GM19455 (cell line): ENCODE data around the gene LY6G6C.

Experiments used
- ATAC-seq: cut with Tn5 transposase; IDR thresholded peaks from one replicate; pipeline ENCODE4 v1.9.1; 2021; ENCODE audit not compliant: unreplicated experiment

The LY6G6C gene, protein sequence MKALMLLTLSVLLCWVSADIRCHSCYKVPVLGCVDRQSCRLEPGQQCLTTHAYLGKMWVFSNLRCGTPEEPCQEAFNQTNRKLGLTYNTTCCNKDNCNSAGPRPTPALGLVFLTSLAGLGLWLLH

DNA sequence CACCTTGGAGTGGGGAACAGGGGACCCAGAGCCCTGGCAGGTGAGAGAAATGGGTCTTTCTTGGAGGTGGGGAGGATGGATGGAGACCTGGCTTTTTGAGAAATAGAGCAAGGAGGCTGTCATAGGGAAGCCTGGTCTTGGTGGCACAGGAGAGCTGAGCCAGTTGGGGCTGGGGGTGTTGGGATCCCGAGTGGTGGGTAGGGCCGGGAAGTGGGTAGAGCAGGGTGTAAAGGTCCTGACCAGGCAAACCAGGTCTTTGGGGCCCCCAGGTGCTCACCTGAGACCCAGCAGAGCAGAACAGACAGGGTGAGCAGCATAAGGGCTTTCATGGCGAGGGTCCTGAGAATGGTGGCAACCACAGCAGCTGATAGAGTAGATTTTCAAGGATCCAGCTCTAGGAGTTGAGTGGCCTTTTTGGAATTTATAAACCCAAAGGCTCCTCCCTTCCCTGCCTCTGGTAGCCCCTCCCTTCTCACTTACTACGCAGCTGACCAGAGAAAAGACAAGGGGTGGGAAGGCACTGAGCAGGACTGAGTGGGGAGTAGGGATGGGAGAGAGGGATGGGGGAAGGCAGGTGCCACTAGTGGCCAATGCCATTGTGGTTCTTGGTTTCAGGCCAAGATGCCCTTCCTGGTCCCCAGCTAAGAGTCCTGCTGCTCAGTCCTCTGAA is at the start of gene LY6G6C:
TSS of gene LY6G6C (minus strand) at position 396 of the 670 bp plus-strand sequence. CDS start at position 329, 67 bp downstream.
- ATAC-seq = no peak

DNA sequence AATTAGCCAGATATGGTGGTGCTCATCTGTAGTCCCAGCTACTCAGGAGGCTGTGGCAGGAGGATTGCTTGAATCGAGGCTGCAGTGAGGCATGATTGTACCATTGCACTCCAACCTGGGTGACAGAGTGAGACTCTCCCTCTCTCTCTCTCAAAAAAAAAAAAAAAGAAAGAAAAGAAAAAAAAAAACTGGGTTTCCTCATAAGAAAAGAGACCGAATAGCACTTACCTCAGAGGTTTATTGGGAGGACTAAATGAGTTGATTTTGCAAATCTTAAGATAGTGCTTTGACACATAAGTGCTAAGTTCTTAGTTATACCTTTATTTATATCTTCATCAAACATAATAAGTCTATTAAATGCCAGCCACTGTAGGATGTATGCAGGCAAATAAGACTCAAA is 49.3 kb upstream of the LY6G6C start:
- no peak for ATAC-seq

DNA sequence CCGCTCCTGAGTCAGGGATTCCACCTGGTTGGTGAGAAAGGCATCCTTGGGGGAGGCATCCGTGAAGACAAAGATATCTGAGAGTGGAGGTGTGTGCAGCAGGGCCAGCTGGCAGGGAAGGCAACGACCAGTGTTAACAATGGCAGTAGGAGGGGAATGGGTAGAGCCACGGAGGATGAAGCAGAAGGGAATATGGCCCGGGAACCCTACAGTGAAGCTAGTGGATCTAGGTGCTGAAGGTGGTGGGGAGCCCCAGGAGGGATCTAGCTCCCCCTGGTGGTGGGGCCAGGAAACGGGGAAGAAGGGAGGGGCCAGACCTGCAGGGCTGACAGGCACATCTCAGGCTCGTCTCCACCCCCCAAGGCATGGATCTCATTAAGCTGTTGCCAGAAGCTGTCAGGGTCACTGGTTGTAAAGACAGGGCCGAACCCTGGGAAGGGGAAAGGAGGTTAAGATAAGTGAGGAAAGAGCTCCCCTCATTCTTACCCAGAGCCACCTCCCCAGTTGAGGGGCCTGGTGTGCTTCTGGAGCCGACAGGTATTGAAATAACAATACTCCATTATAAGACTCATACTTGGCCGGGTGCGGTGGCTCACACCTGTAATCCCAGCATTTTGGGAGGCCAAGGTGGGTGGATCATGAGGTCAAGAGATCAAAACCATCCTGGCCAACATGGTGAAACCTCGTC is 48.3 kb upstream of the LY6G6C start:
- no peak for ATAC-seq

DNA sequence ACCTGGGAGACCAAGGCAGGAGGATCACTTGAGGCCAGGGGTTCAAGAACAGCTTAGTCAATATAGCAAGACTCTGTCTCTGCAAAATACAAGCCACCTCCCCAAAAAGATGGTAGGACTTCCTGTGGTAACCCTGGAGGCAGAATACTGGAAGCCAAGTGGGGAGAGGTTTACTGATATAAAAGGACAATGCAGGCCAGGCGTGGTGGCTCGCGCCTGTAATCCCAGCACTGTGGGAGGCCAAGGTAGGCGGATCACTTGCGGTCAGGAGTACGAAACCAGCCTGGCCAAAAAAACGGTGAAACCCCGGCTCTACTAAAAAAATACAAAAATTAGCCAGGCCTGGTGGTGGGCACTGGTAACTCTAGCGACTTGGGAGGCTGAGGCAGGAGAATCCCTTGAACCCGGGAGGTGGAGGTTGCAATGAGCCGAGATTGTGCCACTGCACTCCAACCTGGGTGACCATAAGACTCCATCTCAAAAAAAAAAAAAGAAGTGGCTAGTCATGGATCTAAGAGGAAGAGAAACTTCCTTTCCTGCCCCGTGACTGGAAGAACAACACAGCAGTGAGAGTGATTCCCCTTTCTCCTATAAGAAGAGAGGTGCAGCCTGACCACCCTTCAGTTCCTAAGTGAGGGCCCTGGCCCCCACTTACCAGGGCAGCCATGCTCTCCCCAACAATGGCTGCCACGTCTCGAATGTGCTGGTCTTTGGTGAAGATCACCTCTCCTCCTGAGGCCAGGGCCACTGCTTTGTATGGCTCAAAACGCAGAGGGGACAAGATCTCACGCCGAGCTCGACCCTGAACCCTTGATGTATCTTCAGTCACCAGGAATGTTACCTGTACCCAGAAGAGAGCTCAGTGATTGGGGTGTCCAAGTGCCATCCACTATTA is 47.1 kb upstream of the LY6G6C start:
- ATAC-seq = no peak

DNA sequence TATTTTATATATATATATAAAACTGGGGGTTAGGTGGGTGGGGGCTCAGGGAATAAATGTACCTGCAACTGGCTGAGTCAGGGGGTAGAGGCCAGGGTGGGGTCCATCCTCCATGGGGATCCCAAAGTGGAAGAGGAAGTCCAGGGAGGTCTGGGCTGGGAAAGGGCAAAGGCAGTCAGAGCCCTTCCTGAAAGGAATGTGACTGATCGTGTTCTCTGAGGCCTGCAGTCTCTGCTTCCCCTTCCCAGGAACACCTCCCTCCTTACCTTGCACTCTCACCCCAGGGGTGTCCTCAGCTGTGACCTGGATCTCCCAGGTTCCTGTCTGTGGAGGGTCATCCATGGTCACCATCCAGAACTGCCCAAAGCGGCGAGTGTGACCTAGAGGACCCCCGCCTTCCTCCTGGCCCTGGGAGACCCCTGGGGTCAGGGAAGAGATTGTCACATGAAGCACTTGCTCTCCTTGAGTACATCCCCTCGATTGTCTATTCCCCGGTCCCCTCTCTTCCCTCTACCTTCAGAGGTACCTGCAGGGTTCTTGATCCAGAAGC is 45.6 kb upstream of the LY6G6C start:
- no peak for ATAC-seq

DNA sequence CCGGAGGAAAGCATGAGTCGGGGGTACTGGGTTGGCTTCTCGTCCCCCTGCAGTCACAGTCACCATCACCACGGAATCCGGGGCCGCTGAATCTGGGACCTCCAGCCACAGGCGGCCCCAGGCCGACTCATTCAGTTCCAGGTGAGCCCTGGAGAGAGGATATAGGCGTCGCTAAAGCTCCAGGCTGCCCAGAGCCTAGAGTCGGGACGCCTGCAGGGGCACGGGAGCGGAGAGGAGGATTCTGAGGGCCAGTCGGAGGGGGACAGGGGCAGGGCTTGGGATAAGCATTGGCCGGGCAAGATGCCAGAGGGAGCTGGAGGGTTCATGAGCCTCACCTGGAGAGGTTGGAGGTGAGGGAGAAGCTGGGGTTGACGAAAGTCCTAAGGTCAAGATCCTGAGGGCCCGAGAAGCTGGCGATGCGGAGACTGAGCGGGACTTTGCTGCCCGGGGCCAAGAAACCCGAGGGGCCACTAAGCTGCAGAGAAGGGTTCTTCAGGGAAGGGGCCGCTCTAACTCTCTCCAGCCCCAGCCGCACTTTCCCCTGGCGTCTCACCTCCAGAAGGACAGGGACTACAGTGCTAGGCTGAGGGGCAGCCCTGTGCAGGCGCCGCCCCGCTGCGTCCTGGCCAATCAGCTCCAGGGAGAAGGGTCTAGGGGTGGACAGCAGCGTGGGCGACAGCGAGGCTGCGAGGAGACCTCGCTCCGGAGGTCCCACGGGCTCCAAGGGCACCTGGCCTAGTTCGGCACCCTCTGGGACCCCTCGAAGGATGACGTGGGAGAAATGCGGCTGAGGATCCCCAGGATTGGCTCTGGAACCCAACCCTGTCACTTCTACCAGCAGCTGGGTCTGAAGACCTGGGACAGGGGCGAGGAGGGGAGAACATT is 44.6 kb upstream of the LY6G6C start:
- no peak for ATAC-seq

DNA sequence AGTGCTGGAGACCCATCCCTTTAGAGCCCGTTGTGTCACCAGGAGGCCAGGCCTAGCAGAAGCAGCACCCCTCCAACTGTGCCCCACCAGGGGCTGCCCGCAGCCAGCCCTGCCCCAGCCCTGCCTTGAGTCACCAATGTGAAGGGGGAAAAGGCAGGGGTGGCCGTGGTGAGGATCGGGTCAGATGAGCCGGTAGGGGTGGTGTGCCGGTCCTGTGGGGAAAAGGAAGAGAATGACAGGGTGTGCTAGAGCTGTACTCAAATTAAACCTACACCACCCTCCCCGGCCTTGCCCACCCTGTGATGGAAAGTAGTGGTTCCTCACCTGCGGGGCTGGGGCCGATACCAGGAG is 44.0 kb upstream of the LY6G6C start:
- no peak for ATAC-seq

DNA sequence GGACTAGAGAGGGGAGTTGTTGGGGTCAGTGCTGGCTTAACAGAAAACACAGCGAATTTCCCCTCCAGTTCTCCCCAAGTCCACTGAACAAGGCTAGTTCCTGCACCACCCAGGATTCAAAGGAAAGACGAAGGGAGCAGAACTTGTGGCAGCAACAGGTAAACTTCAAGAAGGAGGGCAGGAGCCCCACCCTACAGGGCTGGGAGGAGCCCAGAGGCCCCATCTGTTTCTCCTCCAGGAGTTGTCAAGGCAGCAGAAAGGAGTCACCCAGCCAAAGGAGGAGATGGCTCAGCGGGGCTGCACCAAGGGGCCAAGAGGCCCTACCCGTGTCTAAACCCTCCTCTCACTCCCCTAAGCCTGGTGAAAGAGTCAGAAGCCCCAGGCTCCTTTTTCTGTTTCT is 42.7 kb upstream of the LY6G6C start:
- no peak for ATAC-seq

DNA sequence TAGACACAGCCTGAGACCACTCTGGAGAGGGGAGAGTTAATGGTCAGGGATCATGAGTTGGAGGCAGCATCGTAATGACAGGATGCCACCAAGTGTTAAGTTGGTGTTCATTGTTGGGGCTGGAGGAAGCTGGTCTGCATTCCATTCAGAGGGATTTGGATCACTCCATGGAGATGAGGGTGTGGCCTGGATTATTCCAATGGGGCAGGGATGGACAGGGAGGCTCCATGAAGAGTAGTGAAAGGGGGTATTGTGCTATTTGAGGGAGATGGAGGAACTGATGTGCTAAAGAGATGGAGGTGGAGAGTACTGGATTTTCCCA is 42.0 kb upstream of the LY6G6C start:
- no peak for ATAC-seq

DNA sequence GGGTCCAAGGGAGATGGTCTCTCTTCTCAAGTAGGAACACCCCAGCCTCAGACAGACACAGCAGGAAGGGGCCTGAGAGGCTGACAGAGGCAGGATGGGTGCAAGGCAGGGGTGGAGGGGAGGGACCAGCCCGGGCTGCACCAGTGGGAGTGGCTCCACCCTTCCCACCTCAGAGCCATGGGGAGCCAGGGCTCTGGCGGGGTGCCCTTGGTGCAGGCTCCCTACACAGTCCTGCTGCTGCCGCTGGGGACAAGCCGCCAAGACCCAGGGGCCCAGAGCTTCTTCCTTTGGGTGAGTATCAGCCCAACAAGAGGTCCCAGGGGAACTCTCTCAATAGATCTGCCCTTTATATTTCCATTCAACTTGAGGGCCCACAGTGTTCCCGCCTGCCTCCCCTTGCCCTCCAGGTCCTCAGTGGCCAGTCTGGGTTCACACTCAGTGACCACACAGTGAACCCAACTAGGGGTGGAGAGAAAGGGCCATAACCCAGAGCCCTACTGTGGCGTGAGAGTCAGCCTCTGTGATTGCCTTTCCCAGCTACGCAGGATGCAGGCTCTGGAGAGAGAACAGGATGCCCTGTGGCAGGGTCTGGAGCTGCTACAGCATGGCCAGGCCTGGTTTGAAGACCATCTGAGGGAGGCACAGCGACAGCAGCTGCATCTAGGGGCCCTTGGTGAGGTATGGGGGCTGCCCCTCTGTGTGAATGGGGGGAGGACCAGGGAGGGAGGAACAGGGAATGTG is 41.5 kb upstream of the LY6G6C start:
- no peak for ATAC-seq

DNA sequence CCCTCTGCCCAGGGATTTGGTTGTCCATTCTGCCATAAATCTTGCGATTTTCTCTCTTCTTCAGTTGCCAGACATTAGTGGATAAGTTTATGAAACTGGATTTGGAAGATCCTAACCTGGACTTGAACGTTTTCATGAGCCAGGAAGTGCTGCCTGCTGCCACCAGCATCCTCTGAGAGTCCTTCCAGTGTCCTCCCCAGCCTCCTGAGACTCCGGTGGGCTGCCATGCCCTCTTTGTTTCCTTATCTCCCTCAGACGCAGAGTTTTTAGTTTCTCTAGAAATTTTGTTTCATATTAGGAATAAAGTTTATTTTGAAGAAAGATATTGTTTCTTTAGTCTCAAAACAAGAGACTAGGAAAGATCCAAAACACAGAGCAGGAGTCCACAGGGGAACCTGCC is 40.8 kb upstream of the LY6G6C start, which contains the start of gene SAPCD1:
TSS of gene SAPCD1 (plus strand) at position 301 of the 400 bp plus-strand sequence. CDS start 399 bp downstream, outside the sequence.
- no peak for ATAC-seq

DNA sequence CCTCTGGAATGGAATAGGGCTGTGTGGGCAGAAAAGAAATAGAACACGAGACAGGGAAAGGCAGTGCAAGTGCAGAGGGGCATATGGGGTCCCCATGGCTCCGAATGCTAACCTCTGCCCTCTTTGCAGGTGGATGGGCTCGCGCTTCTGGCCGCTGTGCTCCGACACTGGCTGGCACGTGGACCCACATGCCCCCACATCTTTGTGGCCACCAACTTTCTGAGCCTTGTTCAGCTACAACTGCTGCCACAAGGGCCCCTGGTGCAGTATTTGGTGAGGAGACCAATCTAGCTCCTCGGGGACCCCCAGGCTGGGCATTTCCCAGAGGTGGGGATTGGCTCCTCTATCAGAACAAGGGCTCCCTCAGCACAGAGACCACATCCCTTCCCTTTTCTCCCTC is 39.8 kb upstream of the LY6G6C start:
- no peak for ATAC-seq

DNA sequence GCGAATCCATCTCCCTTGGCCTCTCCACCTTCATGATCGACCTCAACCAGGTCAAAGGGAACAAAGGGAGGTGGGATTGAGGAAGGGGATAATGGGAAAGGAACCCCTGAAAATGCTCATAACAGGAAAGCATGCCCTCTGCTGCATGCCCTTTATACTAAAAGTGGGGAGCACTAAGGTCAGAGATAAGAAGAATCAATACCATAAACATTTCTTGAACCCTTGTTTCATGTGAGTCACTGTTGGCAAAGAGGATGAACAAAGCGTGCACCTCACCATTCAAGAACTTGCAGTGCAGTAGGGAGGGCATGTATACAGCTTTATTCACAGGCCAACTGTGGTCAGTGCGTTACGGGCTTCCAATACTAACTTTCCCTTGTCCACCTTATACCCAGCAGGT is 39.2 kb upstream of the LY6G6C start:
- ATAC-seq = no peak

DNA sequence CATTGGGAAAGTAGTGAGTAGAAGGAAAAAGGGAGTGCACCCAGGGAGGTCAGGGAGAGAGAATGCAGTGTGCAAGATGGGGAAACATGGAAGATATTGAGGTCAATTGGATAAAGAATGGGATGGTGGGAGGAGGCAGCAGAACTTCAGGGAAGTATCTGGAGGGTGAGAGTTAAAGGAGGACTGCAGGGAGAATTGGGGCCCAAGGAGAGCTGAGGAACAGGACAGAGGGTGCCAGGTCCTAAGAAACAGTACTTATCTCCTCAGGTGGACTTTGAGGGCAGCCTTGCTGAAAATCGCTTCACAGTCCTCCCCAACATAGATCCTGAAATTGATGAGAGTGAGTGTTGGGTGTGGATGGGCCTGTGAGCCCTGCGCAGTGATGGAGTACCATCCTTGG is 36.7 kb upstream of the LY6G6C start:
- ATAC-seq = no peak

DNA sequence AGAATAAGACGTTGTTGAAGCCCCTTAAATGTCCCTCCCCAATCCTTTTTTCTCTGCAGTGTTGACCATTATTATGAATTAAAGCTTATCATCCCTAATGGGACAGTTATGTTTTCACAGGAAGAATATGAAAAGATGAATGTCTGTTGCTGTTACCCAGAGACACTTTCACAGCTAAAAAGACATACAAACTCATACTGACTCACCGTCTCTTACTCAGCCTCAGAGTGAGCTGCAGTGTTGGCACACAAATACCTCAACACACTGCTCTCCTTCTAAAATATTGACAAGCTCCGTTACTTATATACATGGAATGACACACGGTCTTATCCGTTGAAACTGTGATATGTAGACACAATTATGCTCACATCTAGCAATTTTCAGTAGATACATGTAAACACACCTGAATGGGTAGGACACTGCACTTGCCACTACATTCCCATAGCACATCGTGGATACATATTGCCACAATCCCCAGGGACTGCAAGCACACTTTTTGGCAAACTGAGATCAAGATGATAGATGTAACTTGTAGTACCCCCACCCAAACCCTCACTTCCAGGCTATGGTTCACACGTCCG is 31.3 kb upstream of the LY6G6C start:
- no peak for ATAC-seq

DNA sequence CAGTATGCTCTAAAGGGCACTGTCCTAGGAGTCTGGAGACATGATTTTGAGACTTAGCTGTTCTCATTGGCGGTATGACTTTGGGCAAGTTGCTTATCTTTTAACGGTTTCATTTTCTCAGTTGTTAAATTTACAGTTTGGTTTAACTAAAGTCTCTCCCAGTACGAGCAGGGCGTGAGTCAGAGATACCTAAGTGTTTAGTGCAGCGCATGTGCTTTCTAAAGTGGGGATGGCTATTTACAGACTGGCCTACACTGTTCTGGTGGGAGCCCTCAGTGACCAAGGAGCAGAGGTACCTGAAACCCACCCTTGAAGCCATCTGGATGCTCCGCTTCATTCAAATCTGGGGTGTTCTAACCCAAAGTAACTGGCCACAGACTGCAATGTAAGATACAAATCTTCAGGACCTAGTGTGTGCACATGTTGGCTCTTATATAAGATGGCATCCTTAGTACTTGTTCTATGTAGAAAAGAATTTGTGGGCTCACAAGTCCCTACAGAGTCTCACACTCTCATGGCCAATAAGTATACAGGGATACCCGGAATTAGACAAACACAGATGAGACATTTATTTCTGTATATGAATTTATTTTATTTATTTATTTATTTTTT is 29.0 kb upstream of the LY6G6C start:
- ATAC-seq = no peak

DNA sequence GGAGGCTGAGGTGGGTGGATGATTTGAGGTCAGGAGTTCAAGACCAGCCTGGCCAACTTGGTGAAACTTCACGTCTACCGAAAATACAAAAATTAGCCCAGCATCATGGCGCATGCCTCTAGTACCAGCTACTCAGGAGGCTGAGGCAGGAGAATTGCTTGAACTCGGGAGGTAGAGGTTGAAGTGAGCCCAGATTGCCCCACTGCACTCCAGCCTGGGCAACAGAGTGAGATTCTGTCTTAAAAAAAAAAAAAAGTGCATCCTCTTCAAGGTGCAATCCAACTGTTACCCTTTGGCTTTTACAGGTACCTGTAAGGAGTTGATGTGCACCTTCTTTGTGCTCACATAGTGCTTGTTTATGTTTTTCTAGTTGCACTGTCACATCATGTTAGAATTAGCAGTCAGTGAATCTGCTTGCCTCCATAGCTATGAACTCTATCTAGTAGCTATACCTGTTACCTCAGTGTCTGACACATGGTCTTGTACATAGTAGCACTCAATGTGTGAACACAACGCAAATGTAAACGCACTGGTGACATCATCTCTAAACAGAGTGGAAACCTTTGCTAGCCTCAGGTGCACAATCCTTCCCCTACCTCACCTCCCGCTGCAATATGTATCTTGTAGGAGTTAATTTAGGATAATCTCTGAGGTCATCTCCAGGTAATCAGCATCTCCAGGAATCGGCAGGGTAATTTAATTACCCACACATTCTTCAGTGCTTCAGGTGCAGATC is 27.9 kb upstream of the LY6G6C start:
- no peak for ATAC-seq

DNA sequence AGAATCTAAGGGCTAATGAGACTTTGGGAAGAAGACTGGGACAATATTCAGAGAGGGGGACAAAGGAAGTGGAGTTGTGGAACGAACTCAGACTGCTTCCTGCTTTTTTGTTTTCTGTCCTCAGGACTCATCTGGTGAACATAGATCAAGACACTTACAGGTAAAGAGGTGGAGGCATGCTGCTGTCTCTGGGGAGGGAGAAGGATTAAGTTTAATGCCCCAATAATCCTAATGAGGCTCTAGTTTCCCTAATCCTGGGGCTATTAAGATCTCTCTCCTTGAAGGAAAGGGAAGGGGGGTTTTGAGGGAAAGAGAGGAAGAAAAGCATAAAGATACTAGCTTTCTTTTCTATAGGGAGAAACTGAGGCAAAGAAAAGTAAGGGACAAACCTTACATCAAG is 22.9 kb upstream of the LY6G6C start:
- ATAC-seq = no peak
